HG03103 (cell line): ENCODE data around the gene HOXA9.

ENCODE experiments used
- ATAC-seq: cut with Tn5 transposase; IDR thresholded peaks from one replicate; pipeline ENCODE4 v1.9.1; 2021; ENCODE audit warnings: low read depth; ENCODE audit not compliant: unreplicated experiment

Gene HOXA9

GRCh38 chr7:27130540-27131389 is 34.6 kb downstream of the HOXA9 start, which contains the start of gene HOXA4:
Gene HOXA4 (minus strand): TSS chr7:27130757. CDS start chr7:27130733, 24 bp downstream.
- no peak for ATAC-seq

GRCh38 chr7:27129729-27130539 is 35.4 kb downstream of the HOXA9 start:
- ATAC-seq, result no peak

GRCh38 chr7:27128776-27129728 is 36.3 kb downstream of the HOXA9 start:
- no peak for ATAC-seq

GRCh38 chr7:27128034-27128433 is 37.3 kb downstream of the HOXA9 start:
- no peak for ATAC-seq

GRCh38 chr7:27126596-27127327 is 38.6 kb downstream of the HOXA9 start:
- no peak for ATAC-seq

- ATAC-seq, result no peak
These were observed 39.3 kb downstream of the HOXA9 start for GRCh38 chr7:27125986-27126394.

- no peak for ATAC-seq
These were observed 40.2 kb downstream of the HOXA9 start for GRCh38 chr7:27124902-27125689.

- ATAC-seq, result no peak
These were observed 41.0 kb downstream of the HOXA9 start for GRCh38 chr7:27124096-27124901.

GRCh38 chr7:27123477-27124053 is 41.8 kb downstream of the HOXA9 start:
- ATAC-seq, result no peak

- ATAC-seq, result no peak
These were observed 42.3 kb downstream of the HOXA9 start for GRCh38 chr7:27123007-27123476.

- no peak for ATAC-seq
These were observed 43.0 kb downstream of the HOXA9 start for GRCh38 chr7:27122077-27122910.

- ATAC-seq, result no peak
These were observed 43.7 kb downstream of the HOXA9 start for GRCh38 chr7:27121684-27122076.

GRCh38 chr7:27119412-27119911 is 45.9 kb downstream of the HOXA9 start:
- ATAC-seq, result no peak

GRCh38 chr7:27118580-27118979 is 46.8 kb downstream of the HOXA9 start:
- ATAC-seq, result no peak

GRCh38 chr7:27117887-27118491 is 47.3 kb downstream of the HOXA9 start:
- no peak for ATAC-seq
